DOHH2 (cell line): Measurements from ENCODE around the gene ESYT1.

Experiments
- H3F3A ChIP-seq: fragments of 200-600 bp; sonication (generic), shearing (Covaris generic); 2 replicates; pipeline ENCODE4 v1.6.0; 2016; ENCODE audit warnings: antibody characterized with exemption, mild to moderate bottlenecking; ENCODE audit not compliant: control insufficient read depth, insufficient read depth
- H3K27ac ChIP-seq: fragments of 200-600 bp; sonication (generic); 2 replicates; pipeline ENCODE4 v1.5.1; 2014; ENCODE audit warnings: low read depth, mild to moderate bottlenecking, low read length, moderate library complexity
- H3K27me3 ChIP-seq: fragments of 200-600 bp; sonication (generic); 2 replicates; pipeline ENCODE4 v1.6.1; 2014; ENCODE audit warnings: mild to moderate bottlenecking, low read length, mixed read lengths; ENCODE audit not compliant: control insufficient read depth
- H3K36me3 ChIP-seq: fragments of 200-600 bp; sonication (generic); 2 replicates; pipeline ENCODE4 v1.6.1; 2014; ENCODE audit warnings: mild to moderate bottlenecking, low read length, moderate library complexity, mixed read lengths; ENCODE audit not compliant: control insufficient read depth
- H3K4me1 ChIP-seq: fragments of 200-600 bp; sonication (generic); 2 replicates; pipeline ENCODE4 v1.6.1; 2014; ENCODE audit warnings: mild to moderate bottlenecking, low read length, mixed read lengths; ENCODE audit not compliant: control insufficient read depth
- H3K4me2 ChIP-seq: fragments of 200-600 bp; sonication (generic); 2 replicates; pipeline ENCODE4 v1.6.0; 2014; ENCODE audit warnings: mild to moderate bottlenecking, low read length, moderate library complexity
- H3K4me3 ChIP-seq: fragments of 200-600 bp; sonication (generic); 2 replicates; pipeline ENCODE4 v1.5.1; 2014; ENCODE audit warnings: mild to moderate bottlenecking, low read length, mixed read lengths
- H3K79me2 ChIP-seq: fragments of 200-600 bp; sonication (generic); 2 replicates; pipeline ENCODE4 v1.6.1; 2014; ENCODE audit warnings: mild to moderate bottlenecking, low read length, mixed read lengths; ENCODE audit not compliant: control insufficient read depth
- H3K9me2 ChIP-seq: fragments of 200-600 bp; sonication (generic); replicated peaks from 2 replicates; pipeline ENCODE4 v1.6.1; 2014; ENCODE audit warnings: mild to moderate bottlenecking, low read length, mixed read lengths; ENCODE audit not compliant: control insufficient read depth
- H3K9me3 ChIP-seq: fragments of 200-600 bp; sonication (generic); 2 replicates; pipeline ENCODE4 v1.6.1; 2014; ENCODE audit warnings: antibody characterized with exemption, low read length, mixed read lengths; ENCODE audit not compliant: control insufficient read depth, insufficient read depth
- H4K20me1 ChIP-seq: fragments of 200-600 bp; sonication (generic); 2 replicates; pipeline ENCODE4 v1.6.0; 2014; ENCODE audit warnings: low read depth, mild to moderate bottlenecking, antibody characterized with exemption, low read length, moderate library complexity; ENCODE audit not compliant: control insufficient read depth, insufficient read depth
- EZH2phosphoT487 ChIP-seq: fragments of 200-600 bp; sonication (generic); IDR thresholded peaks from 2 replicates; pipeline ENCODE4 v1.6.1; 2017; ENCODE audit warnings: borderline replicate concordance, mild to moderate bottlenecking, antibody characterized with exemption, low read length, moderate library complexity, mixed read lengths
- TF ChIP-seq, protein P1 (sequence below): fragments of 200-600 bp; sonication (generic); IDR thresholded peaks from one replicate; pipeline ENCODE4 v1.5.1; 2014; ENCODE audit warnings: antibody characterized with exemption, mild to moderate bottlenecking, low read depth, low read length; ENCODE audit not compliant: poor library complexity, severe bottlenecking

The ESYT1 gene

DNA sequence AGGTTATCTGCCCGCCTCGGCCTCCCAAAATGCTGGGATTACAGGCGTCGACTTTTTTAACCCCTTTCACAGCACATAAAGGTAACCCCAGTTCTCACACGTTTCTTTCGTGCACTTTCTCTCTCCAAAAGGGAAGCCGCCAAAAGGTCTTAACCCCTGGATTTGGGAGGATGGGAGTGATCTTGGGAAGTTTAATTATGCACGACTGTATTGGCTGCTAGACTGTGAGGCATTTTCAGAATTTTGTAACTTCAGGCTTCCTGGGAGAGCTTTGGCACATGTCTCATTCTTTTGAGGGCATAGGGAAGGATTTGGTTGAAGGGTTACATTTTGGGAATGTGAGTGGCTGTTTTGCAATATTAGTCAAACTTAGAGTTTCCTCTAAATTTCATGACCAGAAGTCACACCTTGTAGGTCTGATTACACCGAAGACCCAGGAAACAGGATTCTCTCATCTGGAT lies 62.7 kb downstream of the ESYT1 start:
- Histone ChIP-seq H3F3A (peaks cover 17% of the 10 kb centered on the region), H3K79me2 (peaks cover 35% of the 10 kb centered on the region), H3K4me3 (peak overlapping the region; percentile 90), H3K4me1 (peaks cover 42% of the 10 kb centered on the region), H3K27me3 (no peaks in the 10 kb centered on the region), H3K27ac (peak overlapping the region; percentile 77), H3K9me3 (no peaks in the 10 kb centered on the region), H4K20me1 (peaks cover 8% of the 10 kb centered on the region; the same call in 1 of the 2 replicates), H3K4me2 (peak overlapping the region; percentile 85), H3K9me2 (no peaks in the 10 kb centered on the region), H3K36me3 (peaks cover 31% of the 10 kb centered on the region)
- TF ChIP-seq, protein P1, sequence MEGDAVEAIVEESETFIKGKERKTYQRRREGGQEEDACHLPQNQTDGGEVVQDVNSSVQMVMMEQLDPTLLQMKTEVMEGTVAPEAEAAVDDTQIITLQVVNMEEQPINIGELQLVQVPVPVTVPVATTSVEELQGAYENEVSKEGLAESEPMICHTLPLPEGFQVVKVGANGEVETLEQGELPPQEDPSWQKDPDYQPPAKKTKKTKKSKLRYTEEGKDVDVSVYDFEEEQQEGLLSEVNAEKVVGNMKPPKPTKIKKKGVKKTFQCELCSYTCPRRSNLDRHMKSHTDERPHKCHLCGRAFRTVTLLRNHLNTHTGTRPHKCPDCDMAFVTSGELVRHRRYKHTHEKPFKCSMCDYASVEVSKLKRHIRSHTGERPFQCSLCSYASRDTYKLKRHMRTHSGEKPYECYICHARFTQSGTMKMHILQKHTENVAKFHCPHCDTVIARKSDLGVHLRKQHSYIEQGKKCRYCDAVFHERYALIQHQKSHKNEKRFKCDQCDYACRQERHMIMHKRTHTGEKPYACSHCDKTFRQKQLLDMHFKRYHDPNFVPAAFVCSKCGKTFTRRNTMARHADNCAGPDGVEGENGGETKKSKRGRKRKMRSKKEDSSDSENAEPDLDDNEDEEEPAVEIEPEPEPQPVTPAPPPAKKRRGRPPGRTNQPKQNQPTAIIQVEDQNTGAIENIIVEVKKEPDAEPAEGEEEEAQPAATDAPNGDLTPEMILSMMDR: no peak
- no peak for TF ChIP-seq EZH2phosphoT487

DNA sequence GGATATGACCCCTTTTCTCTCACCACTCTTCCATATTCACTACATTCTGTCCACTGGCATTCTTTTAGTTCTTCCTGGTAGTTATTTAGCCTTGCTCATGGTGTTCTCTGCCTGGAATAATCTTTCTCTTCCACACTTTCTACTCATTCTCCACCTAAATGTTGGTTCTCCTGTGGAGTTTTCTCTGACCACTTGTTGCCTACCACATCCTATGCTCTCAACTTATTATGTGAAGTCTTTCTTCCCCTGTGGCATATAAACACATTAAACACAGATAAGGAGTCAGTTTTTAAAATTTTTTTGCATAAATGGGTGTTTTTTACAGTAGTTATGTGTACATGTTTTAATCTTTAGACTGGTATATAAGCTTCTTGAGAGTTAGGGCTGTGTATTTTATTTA lies 64.5 kb downstream of the ESYT1 start:
- no peak for TF ChIP-seq EZH2phosphoT487
- TF ChIP-seq, protein P1: no peak
- Histone ChIP-seq H3K9me3 (no peaks in the 10 kb centered on the region), H3K79me2 (peaks cover 17% of the 10 kb centered on the region), H4K20me1 (peaks cover 8% of the 10 kb centered on the region; the same call in 1 of the 2 replicates), H3K36me3 (peaks cover 13% of the 10 kb centered on the region), H3K27ac (no peak overlapping the region), H3K4me2 (no peak overlapping the region), H3K4me1 (peaks cover 34% of the 10 kb centered on the region), H3F3A (peaks cover 17% of the 10 kb centered on the region), H3K27me3 (no peaks in the 10 kb centered on the region), H3K9me2 (no peaks in the 10 kb centered on the region), H3K4me3 (no peak overlapping the region)

DNA sequence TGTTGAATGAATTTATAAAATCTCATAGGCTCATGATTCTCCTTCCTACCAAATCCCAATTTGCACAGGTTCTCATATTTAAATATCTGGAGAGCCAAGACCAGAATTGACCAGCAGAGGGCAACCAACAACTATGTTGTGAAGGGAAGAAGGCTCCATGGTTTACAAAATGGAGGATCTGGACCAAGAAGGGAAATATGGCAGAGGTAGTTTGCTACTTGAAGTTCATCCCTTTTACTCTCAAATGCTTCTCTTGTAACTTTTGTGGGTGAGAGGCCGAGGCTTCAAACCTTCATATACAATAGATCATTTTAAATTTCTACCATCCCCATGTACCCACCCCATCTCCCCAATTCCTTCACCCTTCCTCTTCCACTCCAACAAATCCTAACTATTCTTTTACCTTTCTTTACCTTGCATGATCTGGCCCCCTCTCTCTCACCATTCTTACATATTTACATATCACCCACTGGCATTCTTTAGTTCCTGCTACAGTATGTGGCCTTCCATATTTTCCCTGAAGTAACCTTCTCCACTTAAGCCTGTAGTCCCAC lies 65.0 kb downstream of the ESYT1 start:
- TF ChIP-seq EZH2phosphoT487: no peak
- TF ChIP-seq, protein P1: peak; percentile 91
- H3K4me1 ChIP-seq: peaks cover 29% of the 10 kb centered on the region
- H3K27ac ChIP-seq: no peak overlapping the region
- H4K20me1 ChIP-seq: peaks cover 3% of the 10 kb centered on the region; the same call in 1 of the 2 replicates
- peak overlapping the region; percentile 40 for H3K4me2 ChIP-seq
- H3K36me3 ChIP-seq: peaks cover 8% of the 10 kb centered on the region
- no peaks in the 10 kb centered on the region for H3K27me3 ChIP-seq
- peak overlapping the region; percentile 12; the same call in 1 of the 2 replicates for H3K4me3 ChIP-seq
- H3F3A ChIP-seq: peaks cover 17% of the 10 kb centered on the region
- H3K9me2 ChIP-seq: no peaks in the 10 kb centered on the region
- H3K79me2 ChIP-seq: peaks cover 12% of the 10 kb centered on the region
- no peaks in the 10 kb centered on the region for H3K9me3 ChIP-seq
